Measurements from ENCODE around the gene PKP2. TPM values are rescaled to one million over a fixed set of nuclear protein-coding genes. Genes with fewer than 3 reads are reported as not detected.

PKP2 gene
- total and polyA plus RNA-seq, 2 of the 8 experiments (the other 6 are each of a cell fraction or from before 2014, with no cell fraction given) = 9.6 to 44.8 TPM

DNA sequence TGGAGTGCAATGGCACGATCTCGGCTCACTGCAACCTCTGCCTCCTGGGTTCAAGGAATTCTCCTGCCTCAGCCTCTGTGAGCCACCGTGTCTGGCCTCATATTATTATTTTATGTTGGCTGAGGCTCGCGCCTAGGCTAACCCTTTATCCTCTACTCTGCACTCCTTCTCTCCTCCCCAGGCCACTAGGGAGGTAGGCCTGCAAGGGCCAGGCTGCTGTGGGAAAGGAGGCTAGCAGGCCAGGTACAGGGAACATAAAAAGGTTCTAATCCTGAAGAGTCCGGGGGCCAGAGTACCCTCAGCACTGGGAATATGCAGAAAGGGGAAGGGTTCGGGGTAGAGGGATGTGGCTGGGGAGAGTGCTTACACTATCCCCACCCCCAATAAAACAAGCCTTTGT lies 14.9 kb downstream of the PKP2 start (continued):
- TF ChIP-seq, protein P1, sequence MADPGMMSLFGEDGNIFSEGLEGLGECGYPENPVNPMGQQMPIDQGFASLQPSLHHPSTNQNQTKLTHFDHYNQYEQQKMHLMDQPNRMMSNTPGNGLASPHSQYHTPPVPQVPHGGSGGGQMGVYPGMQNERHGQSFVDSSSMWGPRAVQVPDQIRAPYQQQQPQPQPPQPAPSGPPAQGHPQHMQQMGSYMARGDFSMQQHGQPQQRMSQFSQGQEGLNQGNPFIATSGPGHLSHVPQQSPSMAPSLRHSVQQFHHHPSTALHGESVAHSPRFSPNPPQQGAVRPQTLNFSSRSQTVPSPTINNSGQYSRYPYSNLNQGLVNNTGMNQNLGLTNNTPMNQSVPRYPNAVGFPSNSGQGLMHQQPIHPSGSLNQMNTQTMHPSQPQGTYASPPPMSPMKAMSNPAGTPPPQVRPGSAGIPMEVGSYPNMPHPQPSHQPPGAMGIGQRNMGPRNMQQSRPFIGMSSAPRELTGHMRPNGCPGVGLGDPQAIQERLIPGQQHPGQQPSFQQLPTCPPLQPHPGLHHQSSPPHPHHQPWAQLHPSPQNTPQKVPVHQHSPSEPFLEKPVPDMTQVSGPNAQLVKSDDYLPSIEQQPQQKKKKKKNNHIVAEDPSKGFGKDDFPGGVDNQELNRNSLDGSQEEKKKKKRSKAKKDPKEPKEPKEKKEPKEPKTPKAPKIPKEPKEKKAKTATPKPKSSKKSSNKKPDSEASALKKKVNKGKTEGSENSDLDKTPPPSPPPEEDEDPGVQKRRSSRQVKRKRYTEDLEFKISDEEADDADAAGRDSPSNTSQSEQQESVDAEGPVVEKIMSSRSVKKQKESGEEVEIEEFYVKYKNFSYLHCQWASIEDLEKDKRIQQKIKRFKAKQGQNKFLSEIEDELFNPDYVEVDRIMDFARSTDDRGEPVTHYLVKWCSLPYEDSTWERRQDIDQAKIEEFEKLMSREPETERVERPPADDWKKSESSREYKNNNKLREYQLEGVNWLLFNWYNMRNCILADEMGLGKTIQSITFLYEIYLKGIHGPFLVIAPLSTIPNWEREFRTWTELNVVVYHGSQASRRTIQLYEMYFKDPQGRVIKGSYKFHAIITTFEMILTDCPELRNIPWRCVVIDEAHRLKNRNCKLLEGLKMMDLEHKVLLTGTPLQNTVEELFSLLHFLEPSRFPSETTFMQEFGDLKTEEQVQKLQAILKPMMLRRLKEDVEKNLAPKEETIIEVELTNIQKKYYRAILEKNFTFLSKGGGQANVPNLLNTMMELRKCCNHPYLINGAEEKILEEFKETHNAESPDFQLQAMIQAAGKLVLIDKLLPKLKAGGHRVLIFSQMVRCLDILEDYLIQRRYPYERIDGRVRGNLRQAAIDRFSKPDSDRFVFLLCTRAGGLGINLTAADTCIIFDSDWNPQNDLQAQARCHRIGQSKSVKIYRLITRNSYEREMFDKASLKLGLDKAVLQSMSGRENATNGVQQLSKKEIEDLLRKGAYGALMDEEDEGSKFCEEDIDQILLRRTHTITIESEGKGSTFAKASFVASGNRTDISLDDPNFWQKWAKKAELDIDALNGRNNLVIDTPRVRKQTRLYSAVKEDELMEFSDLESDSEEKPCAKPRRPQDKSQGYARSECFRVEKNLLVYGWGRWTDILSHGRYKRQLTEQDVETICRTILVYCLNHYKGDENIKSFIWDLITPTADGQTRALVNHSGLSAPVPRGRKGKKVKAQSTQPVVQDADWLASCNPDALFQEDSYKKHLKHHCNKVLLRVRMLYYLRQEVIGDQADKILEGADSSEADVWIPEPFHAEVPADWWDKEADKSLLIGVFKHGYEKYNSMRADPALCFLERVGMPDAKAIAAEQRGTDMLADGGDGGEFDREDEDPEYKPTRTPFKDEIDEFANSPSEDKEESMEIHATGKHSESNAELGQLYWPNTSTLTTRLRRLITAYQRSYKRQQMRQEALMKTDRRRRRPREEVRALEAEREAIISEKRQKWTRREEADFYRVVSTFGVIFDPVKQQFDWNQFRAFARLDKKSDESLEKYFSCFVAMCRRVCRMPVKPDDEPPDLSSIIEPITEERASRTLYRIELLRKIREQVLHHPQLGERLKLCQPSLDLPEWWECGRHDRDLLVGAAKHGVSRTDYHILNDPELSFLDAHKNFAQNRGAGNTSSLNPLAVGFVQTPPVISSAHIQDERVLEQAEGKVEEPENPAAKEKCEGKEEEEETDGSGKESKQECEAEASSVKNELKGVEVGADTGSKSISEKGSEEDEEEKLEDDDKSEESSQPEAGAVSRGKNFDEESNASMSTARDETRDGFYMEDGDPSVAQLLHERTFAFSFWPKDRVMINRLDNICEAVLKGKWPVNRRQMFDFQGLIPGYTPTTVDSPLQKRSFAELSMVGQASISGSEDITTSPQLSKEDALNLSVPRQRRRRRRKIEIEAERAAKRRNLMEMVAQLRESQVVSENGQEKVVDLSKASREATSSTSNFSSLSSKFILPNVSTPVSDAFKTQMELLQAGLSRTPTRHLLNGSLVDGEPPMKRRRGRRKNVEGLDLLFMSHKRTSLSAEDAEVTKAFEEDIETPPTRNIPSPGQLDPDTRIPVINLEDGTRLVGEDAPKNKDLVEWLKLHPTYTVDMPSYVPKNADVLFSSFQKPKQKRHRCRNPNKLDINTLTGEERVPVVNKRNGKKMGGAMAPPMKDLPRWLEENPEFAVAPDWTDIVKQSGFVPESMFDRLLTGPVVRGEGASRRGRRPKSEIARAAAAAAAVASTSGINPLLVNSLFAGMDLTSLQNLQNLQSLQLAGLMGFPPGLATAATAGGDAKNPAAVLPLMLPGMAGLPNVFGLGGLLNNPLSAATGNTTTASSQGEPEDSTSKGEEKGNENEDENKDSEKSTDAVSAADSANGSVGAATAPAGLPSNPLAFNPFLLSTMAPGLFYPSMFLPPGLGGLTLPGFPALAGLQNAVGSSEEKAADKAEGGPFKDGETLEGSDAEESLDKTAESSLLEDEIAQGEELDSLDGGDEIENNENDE (IDR thresholded peaks at IDR 0.05; ENCODE audit: insufficient replicate concordance, low read length) = no peak
- TF ChIP-seq TEAD4 (IDR thresholded peaks at IDR 0.05; ENCODE audit: low read depth, low read length) = no peak
- TF ChIP-seq CTCF (IDR thresholded peaks at IDR 0.05; ENCODE audit: control extremely low read depth in 1 of 3, insufficient read depth in 1 of 3, low read depth in 1 of 3, low read length in 3 of 3) = no peak
- no peak for TF ChIP-seq RXRA (IDR thresholded peaks at IDR 0.05; ENCODE audit: insufficient read depth, low read depth, low read length)
- no peak for TF ChIP-seq BCL11A (IDR thresholded peaks at IDR 0.05; ENCODE audit: low read depth in 2 of 2, low read length in 2 of 2)
